ENCODE measurements around the gene CLEC17A.
"Not testable (repeated sequence)": the region's sequence is repeated elsewhere in the genome, so short reads cannot be mapped to it uniquely, and the experiment has no call there.

Gene CLEC17A

DNA sequence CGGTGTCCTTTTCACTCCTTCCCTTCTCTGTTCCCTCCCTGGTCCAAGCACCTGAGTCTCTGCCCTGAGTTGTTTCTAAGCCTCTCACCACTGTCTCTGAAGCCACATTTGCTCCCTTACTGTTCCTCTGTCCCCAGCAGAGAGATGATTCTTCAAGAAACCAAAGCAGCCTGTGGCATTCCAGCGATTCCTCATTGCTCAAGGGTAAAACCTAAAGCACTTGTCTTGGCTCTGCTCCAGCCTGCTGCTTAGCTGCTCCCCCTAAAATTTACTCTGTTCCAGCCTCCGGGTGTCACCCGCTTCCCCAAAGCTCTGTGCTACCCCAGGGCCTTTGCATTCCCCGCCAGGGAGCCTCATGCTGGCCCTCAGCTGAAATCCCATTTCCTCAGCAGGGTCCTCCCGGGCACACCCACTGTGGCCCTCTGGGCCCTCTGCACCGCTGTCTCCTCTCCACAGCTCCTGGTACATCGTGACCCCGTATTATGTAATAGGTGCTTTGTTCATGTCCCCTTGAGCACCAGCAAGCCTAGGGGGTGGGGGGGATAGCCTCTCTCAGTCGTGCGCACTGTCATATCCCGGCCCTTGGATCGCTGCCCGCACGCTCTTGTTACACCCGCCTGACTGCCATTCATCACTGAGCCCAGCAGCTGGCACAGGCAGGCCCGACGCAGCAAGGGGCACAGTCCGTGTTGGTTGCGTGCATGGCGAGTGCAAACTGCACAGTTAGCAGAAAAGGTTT is 37.7 kb upstream of the CLEC17A start:
- peak; percentile 46 for DNase-seq (ENCODE audit: low read depth)
- H3K4me3 ChIP-seq (ENCODE audit: low read depth, low read length) = no peak overlapping the region
- TF ChIP-seq, protein P1, sequence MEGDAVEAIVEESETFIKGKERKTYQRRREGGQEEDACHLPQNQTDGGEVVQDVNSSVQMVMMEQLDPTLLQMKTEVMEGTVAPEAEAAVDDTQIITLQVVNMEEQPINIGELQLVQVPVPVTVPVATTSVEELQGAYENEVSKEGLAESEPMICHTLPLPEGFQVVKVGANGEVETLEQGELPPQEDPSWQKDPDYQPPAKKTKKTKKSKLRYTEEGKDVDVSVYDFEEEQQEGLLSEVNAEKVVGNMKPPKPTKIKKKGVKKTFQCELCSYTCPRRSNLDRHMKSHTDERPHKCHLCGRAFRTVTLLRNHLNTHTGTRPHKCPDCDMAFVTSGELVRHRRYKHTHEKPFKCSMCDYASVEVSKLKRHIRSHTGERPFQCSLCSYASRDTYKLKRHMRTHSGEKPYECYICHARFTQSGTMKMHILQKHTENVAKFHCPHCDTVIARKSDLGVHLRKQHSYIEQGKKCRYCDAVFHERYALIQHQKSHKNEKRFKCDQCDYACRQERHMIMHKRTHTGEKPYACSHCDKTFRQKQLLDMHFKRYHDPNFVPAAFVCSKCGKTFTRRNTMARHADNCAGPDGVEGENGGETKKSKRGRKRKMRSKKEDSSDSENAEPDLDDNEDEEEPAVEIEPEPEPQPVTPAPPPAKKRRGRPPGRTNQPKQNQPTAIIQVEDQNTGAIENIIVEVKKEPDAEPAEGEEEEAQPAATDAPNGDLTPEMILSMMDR (conservative IDR thresholded peaks at IDR 0.05; ENCODE audit: low read depth, low read length) = no peak

DNA sequence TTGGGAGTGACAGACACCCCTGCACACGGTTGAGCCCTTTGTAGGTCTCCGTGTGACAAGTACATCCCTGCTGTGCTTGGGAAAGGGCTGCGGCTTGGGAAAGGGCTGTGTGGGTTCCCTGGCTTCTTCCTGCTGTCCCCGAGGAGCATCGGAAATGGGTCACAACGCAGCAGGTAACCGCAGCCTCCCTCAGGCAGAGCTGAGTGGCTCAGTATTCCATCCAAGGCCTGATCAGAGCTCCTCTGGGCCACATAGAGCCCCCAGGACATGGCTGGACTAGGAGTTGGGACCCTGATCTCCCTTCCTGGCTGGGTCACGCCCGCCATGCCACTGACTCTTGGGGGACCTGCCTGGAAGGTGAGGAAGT is 37.2 kb upstream of the CLEC17A start:
- no peak for DNase-seq (ENCODE audit: low read depth)
- TF ChIP-seq, protein P1 (conservative IDR thresholded peaks at IDR 0.05; ENCODE audit: low read depth, low read length) = no peak
- H3K4me3 ChIP-seq (ENCODE audit: low read depth, low read length) = no peak overlapping the region

DNA sequence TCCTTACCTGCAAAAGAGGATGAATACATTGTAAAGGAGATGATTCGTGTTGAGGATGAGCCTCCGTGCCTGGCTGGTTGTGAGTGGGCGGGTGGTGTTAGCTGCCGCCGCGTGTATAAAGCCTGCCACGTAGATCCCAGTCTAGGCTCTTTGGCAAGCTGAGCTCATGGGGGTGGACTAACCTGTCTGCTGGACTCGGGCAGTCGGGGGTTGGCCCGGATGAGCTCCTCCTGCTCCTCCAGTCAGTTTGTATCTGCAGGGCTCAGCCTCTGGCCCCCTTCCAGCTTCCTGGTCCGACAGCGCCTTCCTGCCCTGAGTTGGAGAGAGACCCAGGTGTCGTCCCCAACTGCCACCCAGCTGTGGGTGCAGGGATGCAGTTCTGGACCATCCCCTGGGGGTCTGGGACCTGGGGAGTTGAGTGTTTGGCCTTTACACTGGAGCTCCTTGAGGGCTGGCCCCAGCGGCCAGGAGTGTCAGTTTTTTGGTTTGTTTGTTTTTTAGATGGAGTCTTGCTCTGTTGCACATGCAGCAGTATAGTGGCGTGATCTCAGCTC is 32.6 kb upstream of the CLEC17A start:
- TF ChIP-seq, protein P1 (conservative IDR thresholded peaks at IDR 0.05; ENCODE audit: low read depth, low read length) = no peak

DNA sequence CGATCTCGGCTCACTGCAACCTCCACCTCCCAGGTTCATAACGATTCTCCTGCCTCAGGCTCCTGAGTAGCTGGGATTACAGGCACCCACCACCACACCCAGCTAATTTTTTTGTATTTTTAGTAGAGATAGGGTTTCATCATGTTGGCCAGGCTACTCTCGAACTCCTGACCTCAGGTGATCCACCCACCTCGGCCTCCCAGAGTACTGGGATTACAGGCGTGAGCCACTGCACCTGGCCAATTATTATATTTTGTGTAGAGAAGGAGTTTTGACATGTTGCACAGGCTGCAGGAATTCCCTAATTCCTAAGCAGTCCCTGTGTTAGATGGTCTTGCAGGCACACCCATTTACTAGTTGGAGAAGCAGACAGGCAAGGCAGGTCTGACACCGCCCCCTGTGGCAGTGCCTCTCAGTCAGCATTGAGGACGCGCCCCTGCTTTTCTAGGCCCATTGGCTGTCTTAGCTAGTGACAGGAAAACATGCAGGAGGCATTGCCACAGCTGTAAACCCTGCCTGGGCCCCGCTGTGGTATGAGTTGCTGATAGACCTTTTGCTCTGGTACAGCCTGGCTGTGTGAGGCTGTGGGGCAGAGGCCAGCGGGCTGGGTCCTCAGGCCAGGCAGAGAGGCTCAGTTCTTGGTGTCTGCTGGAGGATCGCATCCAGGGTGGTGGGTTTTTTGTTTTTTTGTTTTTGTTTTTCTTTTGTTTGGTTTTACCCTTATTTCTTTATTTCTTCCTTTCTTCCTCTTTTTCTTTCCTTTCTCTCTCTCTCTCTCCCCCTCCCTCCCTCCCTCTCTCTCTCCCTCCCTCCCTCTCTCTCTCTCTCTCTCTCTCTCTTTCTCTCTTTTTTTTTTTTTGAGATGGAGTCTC is 31.5 kb upstream of the CLEC17A start:
- DNase-seq (ENCODE audit: low read depth) = peak; percentile 55
- TF ChIP-seq, protein P1 (conservative IDR thresholded peaks at IDR 0.05; ENCODE audit: low read depth, low read length) = peak; percentile 42
- H3K4me3 ChIP-seq (ENCODE audit: low read depth, low read length) = not testable (repeated sequence)

More for the DNA sequence above, 32.6 kb upstream of the CLEC17A start:
- DNase-seq (ENCODE audit: low read depth) = peak; percentile 35
- no peak overlapping the region for H3K4me3 ChIP-seq (ENCODE audit: low read depth, low read length)

DNA sequence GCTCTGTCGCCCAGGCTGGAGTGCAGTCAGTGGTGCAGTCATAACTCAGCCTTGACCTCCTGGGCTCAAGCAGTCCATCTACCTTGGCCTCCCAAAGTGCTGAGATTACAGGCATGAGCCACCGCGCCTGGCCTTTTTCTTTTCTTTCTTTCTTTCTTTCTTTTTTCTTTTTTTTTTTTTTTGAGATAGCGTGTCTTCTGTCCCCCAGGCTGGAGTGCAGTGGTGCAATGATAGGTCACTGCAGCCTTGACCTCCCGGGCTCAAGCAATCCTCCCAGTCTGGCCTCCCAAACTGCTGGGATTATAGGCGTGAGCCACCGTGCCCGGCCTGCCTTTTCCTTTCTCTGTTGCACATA is 30.9 kb upstream of the CLEC17A start:
- not testable (repeated sequence) for H3K4me3 ChIP-seq (ENCODE audit: low read depth, low read length)

DNA sequence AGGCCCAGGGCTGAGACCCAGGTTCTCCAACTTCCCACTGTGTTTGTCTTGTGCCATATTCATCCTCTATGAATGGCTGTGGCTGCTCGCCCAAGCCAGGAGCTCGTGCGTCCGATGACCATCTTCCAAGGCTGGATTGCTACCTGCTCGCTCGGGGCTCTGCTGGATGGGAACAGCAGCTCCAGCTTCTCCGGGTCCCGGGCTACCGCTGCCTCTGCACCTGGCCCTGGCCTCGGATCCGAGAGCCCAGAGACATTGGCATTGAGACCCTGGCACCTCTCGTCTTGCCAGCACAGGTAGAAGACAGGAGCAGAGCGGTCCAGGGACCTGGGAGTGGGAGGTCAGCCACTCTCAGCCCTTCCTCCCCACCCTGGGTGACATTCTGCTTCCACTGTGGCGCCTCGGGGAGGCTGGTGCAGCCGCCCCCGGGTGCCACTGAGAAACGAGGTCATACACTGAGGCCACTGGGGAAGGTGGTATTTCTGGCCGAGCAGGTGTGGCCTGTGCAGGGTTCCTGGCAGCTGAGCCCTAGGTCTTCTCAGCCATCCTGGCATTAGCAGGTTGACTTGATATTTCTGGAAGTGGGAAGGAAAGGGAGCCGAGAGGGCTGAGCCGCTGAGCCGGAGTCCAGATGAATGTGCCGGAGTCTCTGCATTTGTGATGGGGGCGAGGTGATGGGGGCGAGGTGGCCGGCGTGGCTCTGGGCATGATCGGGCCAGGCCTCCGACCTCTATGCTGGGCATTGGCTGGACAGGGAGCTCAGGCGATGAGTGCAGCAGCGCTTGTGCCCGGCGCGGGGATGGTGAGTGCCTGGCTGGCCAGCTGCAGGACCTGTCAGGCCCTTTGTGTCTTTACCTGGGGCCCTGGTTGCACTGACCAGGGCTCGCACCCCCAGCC is 29.6 kb upstream of the CLEC17A start:
- TF ChIP-seq, protein P1 (conservative IDR thresholded peaks at IDR 0.05; ENCODE audit: low read depth, low read length) = no peak
- no peak for DNase-seq (ENCODE audit: low read depth)
- H3K4me3 ChIP-seq (ENCODE audit: low read depth, low read length) = no peak overlapping the region

More for the DNA sequence above, 30.9 kb upstream of the CLEC17A start:
- not testable (repeated sequence) for DNase-seq (ENCODE audit: low read depth)

DNA sequence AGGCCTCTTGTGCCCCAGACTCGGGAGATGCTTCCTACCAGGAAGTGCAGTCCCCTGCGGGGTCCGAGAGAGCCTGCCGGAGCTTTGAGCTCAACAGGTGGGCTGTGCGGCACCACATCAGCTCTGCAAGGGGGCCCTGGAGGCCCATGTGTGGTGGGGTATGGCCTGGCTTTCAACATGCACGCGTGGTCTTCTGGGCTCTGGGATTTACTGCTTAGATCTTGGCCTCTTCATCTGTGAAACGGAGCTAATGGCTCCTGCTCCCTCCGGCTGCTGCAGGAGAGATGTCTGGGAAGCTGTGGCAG is 29.0 kb upstream of the CLEC17A start:
- TF ChIP-seq, protein P1 (conservative IDR thresholded peaks at IDR 0.05; ENCODE audit: low read depth, low read length) = no peak
- DNase-seq (ENCODE audit: low read depth) = no peak
- H3K4me3 ChIP-seq (ENCODE audit: low read depth, low read length) = no peak overlapping the region

Data from choroid plexus epithelial cell (primary cell).